Measurements from ENCODE around the gene GPHB5. TPM values are rescaled to one million over a fixed set of nuclear protein-coding genes. Genes with fewer than 3 reads are reported as not detected.

Gene GPHB5
- total and polyA plus RNA-seq, 2 of the 13 experiments (the other 11 are each of a cell fraction or from before 2014, with no cell fraction given) = not detected

GRCh38 chr14:63322897-63323573 is 4.3 kb upstream of the GPHB5 start:
- Histone ChIP-seq H4K20me1 (ENCODE audit: insufficient read depth, low read length) (no peaks in the 10 kb centered on the region), H3K9ac (ENCODE audit: insufficient read depth, low read depth, low read length) (no peak overlapping the region), H3K27ac (ENCODE audit: extremely low read length, insufficient read depth, low read length) (no peak overlapping the region), H3K9me3 (ENCODE audit: low read length) (no peaks in the 10 kb centered on the region), H3K36me3 (replicated peaks in 1 of 2; ENCODE audit: control insufficient read depth in 1 of 2, insufficient read depth in 2 of 2, low read length in 2 of 2) (no peaks in the 10 kb centered on the region), H3K79me2 (ENCODE audit: insufficient read depth, low read length) (no peaks in the 10 kb centered on the region), H3K4me2 (ENCODE audit: low read depth, low read length) (no peak overlapping the region), H3K4me1 (ENCODE audit: insufficient read depth, low read length) (no peaks in the 10 kb centered on the region), H3K27me3 (ENCODE audit: control insufficient read depth in 1 of 2, insufficient read depth in 2 of 2, low read length in 2 of 2) (peaks cover 0 to 5% of the 10 kb centered on the region in 2 experiments; a peak in 1 of 5 replicates), H2AFZ (ENCODE audit: low read length) (no peak overlapping the region), H3K4me3 (replicated peaks in 1 of 3; ENCODE audit: insufficient read depth in 1 of 3, low read depth in 2 of 3, low read length in 3 of 3) (no peak overlapping the region)
- ChIA-PET POLR2A (no interaction called here), CTCF (ENCODE audit: low intra/inter-chr PET ratio, low total read pairs) (no interaction called here)
- no peak for FAIRE-seq
- 14% methylated on average over 9 of the region's 9 CpGs for WGBS (ENCODE audit: low lambda C conversion rate)
- no peak for ATAC-seq
- BruUV-seq (replicated peaks) = no TSS peak
- no peak for DNase-seq (ENCODE audit: low spot score)
- in situ Hi-C loops (cut with HindIII; ENCODE audit: extremely low pct_ligation_motif_present, low pct_unique_long_range_greater_than_20kb) = no loop called here
- intact Hi-C loops (cut with micrococcal nuclease; ENCODE audit: unreplicated experiment) = no loop called here
- TF ChIP-seq DDIT3 (CRISPR knock-in tag; IDR thresholded peaks at IDR 0.05) = no peak
- TF ChIP-seq, protein P1, sequence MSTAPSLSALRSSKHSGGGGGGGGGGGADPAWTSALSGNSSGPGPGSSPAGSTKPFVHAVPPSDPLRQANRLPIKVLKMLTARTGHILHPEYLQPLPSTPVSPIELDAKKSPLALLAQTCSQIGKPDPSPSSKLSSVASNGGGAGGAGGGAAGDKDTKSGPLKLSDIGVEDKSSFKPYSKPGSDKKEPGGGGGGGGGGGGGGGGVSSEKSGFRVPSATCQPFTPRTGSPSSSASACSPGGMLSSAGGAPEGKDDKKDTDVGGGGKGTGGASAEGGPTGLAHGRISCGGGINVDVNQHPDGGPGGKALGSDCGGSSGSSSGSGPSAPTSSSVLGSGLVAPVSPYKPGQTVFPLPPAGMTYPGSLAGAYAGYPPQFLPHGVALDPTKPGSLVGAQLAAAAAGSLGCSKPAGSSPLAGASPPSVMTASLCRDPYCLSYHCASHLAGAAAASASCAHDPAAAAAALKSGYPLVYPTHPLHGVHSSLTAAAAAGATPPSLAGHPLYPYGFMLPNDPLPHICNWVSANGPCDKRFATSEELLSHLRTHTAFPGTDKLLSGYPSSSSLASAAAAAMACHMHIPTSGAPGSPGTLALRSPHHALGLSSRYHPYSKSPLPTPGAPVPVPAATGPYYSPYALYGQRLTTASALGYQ (CRISPR knock-in tag; IDR thresholded peaks at IDR 0.05) = no peak
- no peak for TF ChIP-seq KLF9 (CRISPR knock-in tag; IDR thresholded peaks at IDR 0.05; ENCODE audit: low read depth)
- no peak for TF ChIP-seq ZNF18 (CRISPR knock-in tag; IDR thresholded peaks at IDR 0.05; ENCODE audit: insufficient replicate concordance)
- TF ChIP-seq ETV5 (CRISPR knock-in tag; IDR thresholded peaks at IDR 0.05; ENCODE audit: borderline replicate concordance) = no peak
- no peak for TF ChIP-seq FOXO1 (CRISPR knock-in tag; IDR thresholded peaks at IDR 0.05)
- no peak for TF ChIP-seq EHMT2 (IDR thresholded peaks at IDR 0.05; ENCODE audit: borderline replicate concordance, low read depth, low read length)
- TF ChIP-seq, protein P2, sequence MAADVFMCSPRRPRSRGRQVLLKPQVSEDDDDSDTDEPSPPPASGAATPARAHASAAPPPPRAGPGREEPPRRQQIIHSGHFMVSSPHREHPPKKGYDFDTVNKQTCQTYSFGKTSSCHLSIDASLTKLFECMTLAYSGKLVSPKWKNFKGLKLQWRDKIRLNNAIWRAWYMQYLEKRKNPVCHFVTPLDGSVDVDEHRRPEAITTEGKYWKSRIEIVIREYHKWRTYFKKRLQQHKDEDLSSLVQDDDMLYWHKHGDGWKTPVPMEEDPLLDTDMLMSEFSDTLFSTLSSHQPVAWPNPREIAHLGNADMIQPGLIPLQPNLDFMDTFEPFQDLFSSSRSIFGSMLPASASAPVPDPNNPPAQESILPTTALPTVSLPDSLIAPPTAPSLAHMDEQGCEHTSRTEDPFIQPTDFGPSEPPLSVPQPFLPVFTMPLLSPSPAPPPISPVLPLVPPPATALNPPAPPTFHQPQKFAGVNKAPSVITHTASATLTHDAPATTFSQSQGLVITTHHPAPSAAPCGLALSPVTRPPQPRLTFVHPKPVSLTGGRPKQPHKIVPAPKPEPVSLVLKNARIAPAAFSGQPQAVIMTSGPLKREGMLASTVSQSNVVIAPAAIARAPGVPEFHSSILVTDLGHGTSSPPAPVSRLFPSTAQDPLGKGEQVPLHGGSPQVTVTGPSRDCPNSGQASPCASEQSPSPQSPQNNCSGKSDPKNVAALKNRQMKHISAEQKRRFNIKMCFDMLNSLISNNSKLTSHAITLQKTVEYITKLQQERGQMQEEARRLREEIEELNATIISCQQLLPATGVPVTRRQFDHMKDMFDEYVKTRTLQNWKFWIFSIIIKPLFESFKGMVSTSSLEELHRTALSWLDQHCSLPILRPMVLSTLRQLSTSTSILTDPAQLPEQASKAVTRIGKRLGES (CRISPR knock-in tag; IDR thresholded peaks at IDR 0.05; ENCODE audit: borderline replicate concordance) = no peak
- TF ChIP-seq MZF1 (CRISPR knock-in tag; IDR thresholded peaks at IDR 0.05; ENCODE audit: borderline replicate concordance) = no peak
- TF ChIP-seq ZNF841 (CRISPR knock-in tag; IDR thresholded peaks at IDR 0.05; ENCODE audit: borderline replicate concordance) = no peak
- TF ChIP-seq FOXK1 (CRISPR knock-in tag; IDR thresholded peaks at IDR 0.05; ENCODE audit: borderline replicate concordance, low read depth) = no peak
- TF ChIP-seq ZNF879 (CRISPR knock-in tag; IDR thresholded peaks at IDR 0.05) = no peak
- TF ChIP-seq ZNF431 (CRISPR knock-in tag; IDR thresholded peaks at IDR 0.05; ENCODE audit: borderline replicate concordance, low read depth) = no peak
- no peak for TF ChIP-seq GTF2F1 (IDR thresholded peaks at IDR 0.05; ENCODE audit: low read length)
- TF ChIP-seq ZNF335 (CRISPR knock-in tag; IDR thresholded peaks at IDR 0.05) = no peak
